GM13976 (cell line): ENCODE measurements around the gene MB.
A peak's percentile ranks its signal among the peaks of the same experiment; 100 is the strongest.

Source experiments
- DNase-seq: peaks from one replicate; pipeline ENCODE4 v3.0.0; 2012; ENCODE audit warnings: low spot score
- CTCF ChIP-seq: IDR thresholded peaks from 2 replicates; pipeline ENCODE4 v1.5.1; 2012; ENCODE audit warnings: borderline replicate concordance, mild to moderate bottlenecking; ENCODE audit not compliant: insufficient read depth; ENCODE audit errors: extremely low read depth, missing control alignments, control extremely low read depth
- in situ Hi-C: fragments of 300-500 bp; cut with MboI; formaldehyde crosslinking; loops from one replicate; pipeline ENCODE4 v1.12.0; 2022; ENCODE audit warnings: low sequenced_read_pairs, mixed read lengths, inconsistent platforms; ENCODE audit not compliant: unreplicated experiment

Gene MB

GRCh38 chr22:35587447-35587870 is 29.7 kb downstream of the MB start:
- in situ Hi-C loops = loop anchor here (10.0 kb wide), 1 partner anchor 233 kb away; no protein-coding TSS in a partner anchor
- TF ChIP-seq CTCF = no peak
- no peak for DNase-seq

DNA sequence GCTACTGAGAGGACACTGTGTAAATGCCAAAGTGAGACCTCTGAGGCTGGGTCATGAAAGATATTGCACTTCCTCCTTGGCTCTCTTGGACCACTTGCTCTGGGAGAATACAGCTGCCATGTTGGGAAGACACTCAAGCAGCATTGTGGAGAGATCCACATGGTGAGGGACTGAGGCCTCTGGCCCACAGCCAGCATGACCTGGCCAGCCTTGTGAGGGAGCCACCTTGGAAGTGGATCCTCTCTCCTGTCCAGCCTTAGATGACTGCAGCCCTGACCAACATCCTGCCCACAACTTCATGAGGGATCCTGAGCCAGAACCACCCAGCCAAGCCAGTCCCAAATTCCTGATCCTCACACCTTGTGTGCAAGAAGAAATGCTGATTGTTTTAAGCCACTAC is 30.4 kb downstream of the MB start:
- TF ChIP-seq CTCF = no peak
- in situ Hi-C loops = loop anchor here (10.0 kb wide), 1 partner anchor 232 kb away; no protein-coding TSS in a partner anchor
- no peak for DNase-seq

- in situ Hi-C loops = loop anchor here (10.0 kb wide), 1 partner anchor 228 kb away; no protein-coding TSS in a partner anchor
- TF ChIP-seq CTCF = peak; percentile 83
- DNase-seq = peak; percentile 89
These were observed 34.1 kb downstream of the MB start for GRCh38 chr22:35582861-35583670.

- TF ChIP-seq CTCF = no peak
- in situ Hi-C loops = loop anchor here (10.0 kb wide), 1 partner anchor 228 kb away; no protein-coding TSS in a partner anchor
- no peak for DNase-seq
These were observed 34.8 kb downstream of the MB start for GRCh38 chr22:35582218-35582860.

GRCh38 chr22:35581023-35581413 is 36.1 kb downstream of the MB start:
- no peak for TF ChIP-seq CTCF
- DNase-seq = no peak
- in situ Hi-C loops = loop anchor here (10.0 kb wide), 1 partner anchor 226 kb away; no protein-coding TSS in a partner anchor

DNA sequence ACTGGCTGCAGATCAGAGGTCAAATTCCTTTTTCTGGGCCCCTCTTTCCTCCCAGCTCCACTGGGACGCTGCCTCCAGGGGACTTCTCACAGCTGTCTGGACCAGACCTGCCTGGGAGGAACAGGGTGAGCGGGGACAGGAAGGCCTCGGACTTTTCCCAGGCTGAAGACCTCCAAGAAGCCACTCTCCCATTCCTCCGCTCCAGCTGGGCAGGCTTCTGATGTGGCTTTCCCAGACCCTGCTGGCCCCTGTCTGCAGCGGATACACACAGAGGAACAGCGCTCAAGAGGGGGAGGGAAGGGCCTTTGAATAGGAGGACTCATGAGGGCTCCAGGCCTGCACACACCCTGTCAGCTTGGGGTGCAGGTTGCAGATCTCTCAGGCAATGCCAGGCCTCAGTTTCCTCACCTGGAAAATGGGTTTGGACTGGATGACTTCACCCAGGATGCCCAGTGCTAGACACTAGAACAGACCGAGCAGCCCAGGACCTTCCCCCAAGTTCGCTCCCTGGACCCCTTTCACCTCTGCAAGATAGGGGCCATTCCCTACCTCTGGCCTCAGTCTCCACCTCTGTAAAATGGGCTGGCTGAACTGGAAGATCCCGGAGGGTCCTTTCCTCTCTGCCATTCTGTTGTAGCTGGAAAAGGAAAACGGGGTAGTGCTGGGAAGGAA is 36.6 kb downstream of the MB start:
- no peak for DNase-seq
- in situ Hi-C loops = loop anchor here (10.0 kb wide), 1 partner anchor 226 kb away; no protein-coding TSS in a partner anchor
- no peak for TF ChIP-seq CTCF
